Endothelial cell of hepatic sinusoid (primary cell): ENCODE data around the gene SUMO3.

Experiments
- in situ Hi-C: cut with HindIII; loops from 2 replicates; pipeline ENCODE4 v1.10.0; 2017; ENCODE audit warnings: low sequenced_read_pairs

SUMO3 gene

DNA sequence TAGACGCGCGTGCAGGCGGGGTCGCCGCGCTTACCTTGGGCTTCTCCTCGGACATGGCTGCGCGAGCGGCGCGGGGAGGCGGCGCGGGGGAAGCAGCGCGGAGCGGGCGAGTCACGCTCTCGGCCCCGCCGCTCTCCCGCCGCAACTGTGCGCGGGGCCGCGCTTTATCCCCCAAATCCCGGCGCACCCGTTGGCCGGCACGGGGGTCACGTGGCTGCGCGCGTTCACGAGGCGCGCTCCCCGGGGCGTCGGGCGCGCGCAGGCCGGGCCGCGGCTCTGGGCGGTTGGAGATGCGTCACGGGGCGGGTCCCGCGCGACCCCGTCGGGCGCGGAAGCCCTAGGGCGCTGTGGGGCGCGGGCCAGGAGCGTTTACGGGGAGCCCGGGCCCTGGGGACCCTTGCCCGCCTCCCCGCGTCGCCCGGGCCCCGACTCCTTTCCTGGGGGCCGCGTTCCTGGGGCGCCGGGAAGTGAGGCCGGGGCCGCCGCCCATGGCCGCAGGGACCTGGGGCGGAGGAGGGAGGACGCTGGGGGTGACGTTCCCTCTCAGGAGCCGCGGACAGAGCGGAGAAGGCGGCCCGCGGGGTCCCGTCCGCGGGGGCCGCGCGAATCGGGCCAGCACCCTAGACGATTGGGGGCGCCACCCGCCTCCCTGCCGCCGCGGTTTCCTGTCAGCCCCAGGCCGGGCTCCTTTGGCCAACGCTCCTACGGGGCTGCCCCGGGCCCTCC, at the start of gene SUMO3:
Gene SUMO3, minus strand, starts transcription at position 149 of the 726 bp plus-strand sequence. Its CDS starts 94 bp downstream, at position 55.
- in situ Hi-C loops = no loop called here

DNA sequence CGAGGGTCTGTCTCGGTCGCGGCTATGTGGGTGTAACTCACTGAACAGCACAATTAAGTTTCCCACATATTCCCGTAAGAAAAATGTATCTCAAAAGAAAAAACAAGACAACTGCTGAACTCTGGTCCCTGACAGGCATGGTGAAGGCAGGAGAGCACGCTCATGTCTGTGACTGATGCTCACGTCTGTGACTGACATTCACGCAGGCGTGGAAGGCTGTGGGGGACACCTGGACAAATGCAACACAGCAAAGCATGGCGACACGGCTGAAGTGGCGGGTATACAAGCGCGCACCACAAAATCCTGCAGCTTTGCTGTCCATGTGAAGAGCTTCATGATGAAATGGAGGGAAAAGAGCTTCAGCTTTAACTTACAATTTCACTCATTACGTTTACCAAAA, 49.6 kb upstream of the SUMO3 start:
- in situ Hi-C loops = no loop called here

DNA sequence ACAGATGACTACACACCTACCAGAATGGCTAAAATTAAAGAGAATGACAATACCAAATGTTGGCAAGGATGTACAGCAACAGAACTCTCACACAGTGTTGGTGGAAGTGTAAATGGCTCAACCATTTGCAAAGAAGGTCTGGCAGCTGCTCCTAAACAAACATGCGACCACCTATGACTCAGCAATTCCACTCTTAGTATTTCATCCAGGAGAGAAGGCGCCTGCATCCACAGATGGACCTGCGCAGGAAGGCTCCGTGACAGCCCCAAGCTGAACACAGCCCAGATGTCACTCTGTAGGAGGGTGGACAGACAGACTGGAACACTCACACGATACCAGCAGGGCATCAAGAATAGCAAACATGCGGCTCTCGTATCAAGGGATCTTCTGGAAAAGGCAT, 48.9 kb upstream of the SUMO3 start:
- in situ Hi-C loops = no loop called here

DNA sequence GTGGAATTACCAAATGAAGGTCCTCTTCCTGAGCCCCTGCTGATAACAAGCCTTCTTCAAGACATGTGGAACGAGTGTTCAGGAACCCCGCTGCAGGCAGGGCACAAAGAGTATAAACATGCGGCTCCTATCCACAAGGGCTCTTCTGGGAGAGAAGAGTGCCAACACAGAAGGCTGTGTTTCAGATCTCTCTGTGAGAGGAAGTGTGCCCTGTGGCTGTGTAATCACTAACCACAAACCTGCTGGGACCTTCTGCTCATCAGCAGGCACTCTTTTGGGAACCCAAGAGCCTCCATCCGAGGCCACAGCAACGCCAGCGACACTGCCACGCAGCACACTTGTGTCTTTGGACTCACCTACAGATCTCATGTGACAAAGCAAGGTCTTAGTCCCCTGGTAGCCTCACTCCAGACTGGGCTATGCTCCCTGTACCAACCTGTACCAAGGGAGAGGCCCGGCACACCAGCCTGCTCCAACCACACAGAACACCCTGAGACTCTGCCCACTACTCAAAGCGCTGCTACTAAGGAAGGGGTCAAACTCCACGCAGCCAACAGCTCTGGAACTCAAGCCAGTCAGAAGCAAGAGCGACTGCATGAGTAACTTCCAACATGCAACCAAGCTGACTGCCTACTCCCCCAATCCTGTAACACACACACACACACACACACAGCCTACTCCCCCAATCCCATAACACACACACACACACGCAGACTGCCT, 47.9 kb upstream of the SUMO3 start:
- in situ Hi-C loops = no loop called here

DNA sequence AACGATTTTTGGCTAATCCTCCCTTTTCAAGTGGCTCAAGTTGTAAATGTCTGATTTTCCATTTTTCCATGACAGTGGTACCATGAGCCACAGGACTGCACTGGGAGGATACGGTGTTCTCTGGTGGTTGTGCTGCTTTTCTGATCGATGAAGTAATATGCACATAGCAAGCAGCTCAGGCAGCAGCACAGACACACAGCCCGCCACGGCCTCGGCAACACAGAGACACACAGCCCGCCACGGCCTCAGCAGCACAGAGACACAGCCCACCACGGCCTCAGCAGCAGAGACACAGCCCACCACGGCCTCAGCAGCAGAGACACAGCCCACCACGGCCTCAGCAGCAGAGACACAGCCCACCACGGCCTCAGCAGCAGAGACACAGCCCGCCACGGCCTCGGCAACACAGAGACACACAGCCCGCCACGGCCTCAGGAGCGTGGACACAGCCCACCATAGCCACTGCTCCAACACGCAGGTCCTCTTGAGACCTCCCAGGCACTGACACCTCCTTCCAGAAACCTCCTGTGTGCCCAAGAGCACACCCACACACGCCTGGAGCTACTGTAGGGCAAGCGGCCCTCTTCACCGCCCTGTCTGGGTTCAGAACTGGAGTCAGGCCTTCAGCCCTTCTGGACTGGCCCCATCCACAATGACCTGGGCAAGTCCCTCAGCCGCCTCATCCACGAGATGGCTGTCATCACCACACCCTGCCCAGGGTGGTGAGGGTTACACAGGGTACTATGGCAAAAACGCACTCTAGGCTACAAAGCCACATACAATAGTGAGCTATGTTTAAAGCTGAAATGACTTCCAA, 45.2 kb upstream of the SUMO3 start:
- in situ Hi-C loops = no loop called here

GRCh38 chr21:44858791-44859190, 40.9 kb upstream of the SUMO3 start:
- in situ Hi-C loops = no loop called here

DNA sequence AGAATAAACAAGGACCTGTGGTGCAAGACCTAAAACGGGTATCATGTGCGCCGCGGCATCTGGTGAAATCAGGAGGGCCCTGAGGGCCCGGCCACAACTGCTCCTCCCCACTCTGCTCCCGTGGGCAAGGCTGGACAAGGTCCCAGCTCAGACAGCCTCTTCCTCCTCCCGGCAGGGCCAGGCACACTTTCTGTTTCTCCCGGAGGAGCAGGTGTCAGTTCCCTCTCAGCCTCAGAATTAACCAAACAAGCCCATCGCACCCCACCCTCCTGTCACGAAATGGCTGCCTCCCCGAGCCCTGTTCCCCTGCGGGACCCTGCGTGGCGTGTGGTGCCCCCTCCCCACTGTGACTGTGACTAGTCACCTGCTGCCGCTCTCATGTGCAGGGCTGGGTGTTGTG, 40.4 kb upstream of the SUMO3 start:
- in situ Hi-C loops = no loop called here

GRCh38 chr21:44857127-44857892, 39.4 kb upstream of the SUMO3 start:
- in situ Hi-C loops = no loop called here

- in situ Hi-C loops = no loop called here
Measured at GRCh38 chr21:44856131-44856530, 38.3 kb upstream of the SUMO3 start.

- in situ Hi-C loops = no loop called here
Measured at GRCh38 chr21:44855572-44855971, 37.7 kb upstream of the SUMO3 start.

GRCh38 chr21:44854664-44855446, 37.0 kb upstream of the SUMO3 start:
- in situ Hi-C loops = loop anchor here (5.0 kb wide), 1 partner anchor 48 kb away; no protein-coding TSS in a partner anchor

GRCh38 chr21:44854391-44854663, 36.5 kb upstream of the SUMO3 start:
- in situ Hi-C loops = loop anchor here (5.0 kb wide), 1 partner anchor 47 kb away; no protein-coding TSS in a partner anchor

DNA sequence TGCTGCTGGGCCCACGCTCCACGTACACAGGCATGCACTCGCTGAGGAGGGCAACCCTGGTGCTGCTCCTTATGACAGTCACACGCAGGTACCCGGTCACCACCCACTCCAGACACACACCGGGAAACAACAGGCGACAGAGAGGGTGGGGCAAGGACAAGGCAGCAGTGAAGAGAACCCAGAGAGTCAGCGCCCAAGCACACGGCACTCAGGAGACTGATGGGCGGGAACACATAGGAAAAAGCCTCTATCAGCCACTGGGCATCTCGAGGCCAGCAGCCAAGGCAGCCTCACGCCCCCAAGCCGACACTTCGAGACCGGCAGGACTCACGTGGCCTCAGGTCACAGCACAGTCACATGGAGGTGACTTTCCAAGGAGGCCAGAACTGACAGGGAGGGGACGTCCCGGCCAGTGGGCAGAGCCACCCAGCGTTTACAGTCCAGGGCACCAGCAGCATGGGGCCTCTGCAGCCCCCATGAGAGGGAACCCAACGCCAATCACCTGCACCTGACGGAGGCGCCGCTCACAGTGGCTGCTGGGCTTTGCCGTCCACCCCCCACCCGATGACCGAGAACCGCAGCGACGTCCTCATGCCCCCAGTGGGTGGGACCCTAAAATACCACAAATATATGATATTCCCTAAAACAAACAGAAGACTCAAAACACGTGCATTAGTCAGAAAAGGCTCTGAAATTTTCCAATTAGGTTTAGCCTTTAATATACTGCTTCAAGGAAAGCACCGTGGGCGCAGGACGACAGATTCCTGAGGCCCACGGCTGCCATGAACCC, 35.9 kb upstream of the SUMO3 start:
- in situ Hi-C loops = loop anchor here (5.0 kb wide), 1 partner anchor 46 kb away; no protein-coding TSS in a partner anchor

- in situ Hi-C loops = loop anchor here (5.0 kb wide), 1 partner anchor 44 kb away; no protein-coding TSS in a partner anchor
Measured at GRCh38 chr21:44850905-44851657, 33.2 kb upstream of the SUMO3 start.

- in situ Hi-C loops = loop anchor here (5.0 kb wide), 1 partner anchor 43 kb away; no protein-coding TSS in a partner anchor
Measured at GRCh38 chr21:44850208-44850800, 32.4 kb upstream of the SUMO3 start.

DNA sequence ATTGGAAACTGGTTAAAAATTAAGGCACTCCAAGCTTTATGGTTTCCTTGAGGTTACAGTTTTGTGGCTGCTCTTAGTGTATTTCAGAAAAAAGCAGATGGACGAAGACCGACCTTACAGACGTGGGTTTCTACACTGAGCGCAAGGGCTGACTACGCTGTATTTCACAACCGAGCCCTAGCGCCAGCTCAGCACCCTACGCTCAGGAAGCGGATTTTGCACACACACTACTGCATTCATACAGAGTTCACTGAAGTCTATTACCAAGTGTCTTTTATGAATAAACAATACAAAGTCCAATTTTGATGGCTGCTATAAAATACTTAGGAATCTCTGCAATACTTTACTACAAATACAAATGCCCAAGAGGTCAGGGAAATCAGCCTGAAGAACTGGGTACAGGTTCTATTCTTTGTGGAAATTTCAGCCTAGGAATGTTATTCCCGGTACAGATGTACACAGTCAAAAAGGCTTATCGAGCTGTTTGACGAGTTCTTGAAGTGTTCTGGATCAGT, 31.8 kb upstream of the SUMO3 start:
- in situ Hi-C loops = loop anchor here (5.0 kb wide), 1 partner anchor 42 kb away; no protein-coding TSS in a partner anchor

GRCh38 chr21:44848821-44849521, 31.1 kb upstream of the SUMO3 start:
- in situ Hi-C loops = no loop called here
